Measurements from ENCODE around the gene OR4S1. TPM values are rescaled to one million over a fixed set of nuclear protein-coding genes. Genes with fewer than 3 reads are reported as not detected.

Gene OR4S1
- total RNA-seq, 1 experiment from 2014 or later: not detected

DNA sequence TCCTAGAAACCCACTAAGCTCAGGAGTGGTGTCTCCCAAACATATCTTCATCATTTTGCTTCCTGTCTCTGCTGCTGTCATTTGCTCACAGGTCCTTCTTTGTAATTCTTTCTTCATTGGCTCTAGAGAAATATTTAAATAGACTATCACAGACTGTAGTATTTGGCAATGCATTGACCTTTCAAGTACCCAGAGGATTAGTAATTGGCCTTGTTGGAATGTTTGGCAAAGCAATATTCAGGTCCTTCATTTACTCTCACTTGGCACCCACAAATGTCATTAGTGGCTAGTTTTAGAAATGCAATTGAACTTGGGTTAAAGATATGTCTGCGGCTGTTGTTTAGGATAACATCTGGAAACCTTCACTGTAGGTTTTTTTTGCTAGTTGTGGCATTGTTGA, 48.7 kb downstream of the OR4S1 start:
- Histone ChIP-seq H3K4me3 (no peak overlapping the region), H3K9me3 (ENCODE audit: insufficient read depth, low read depth) (no peaks in the 10 kb centered on the region), H3K36me3 (ENCODE audit: low read depth) (no peaks in the 10 kb centered on the region), H3K27ac (no peak overlapping the region), H3F3A (ENCODE audit: insufficient read depth, low read depth) (no peaks in the 10 kb centered on the region), H3K4me2 (no peak overlapping the region), H2AFZ (no peak overlapping the region), H3K4me1 (replicated peaks; ENCODE audit: insufficient read depth) (no peaks in the 10 kb centered on the region), H3K9me2 (ENCODE audit: insufficient read depth) (no peaks in the 10 kb centered on the region), H3K79me2 (ENCODE audit: low read depth) (no peaks in the 10 kb centered on the region), H3K27me3 (ENCODE audit: insufficient read depth, low read depth) (no peaks in the 10 kb centered on the region), H4K20me1 (ENCODE audit: insufficient read depth) (no peaks in the 10 kb centered on the region)
- BruUV-seq (replicated peaks): no TSS peak
- ChIA-PET CTCF (no interaction called here), POLR2A (ENCODE audit: unreplicated experiment) (no interaction called here)
- DNase-seq: no peak
- TF ChIP-seq, protein P1, sequence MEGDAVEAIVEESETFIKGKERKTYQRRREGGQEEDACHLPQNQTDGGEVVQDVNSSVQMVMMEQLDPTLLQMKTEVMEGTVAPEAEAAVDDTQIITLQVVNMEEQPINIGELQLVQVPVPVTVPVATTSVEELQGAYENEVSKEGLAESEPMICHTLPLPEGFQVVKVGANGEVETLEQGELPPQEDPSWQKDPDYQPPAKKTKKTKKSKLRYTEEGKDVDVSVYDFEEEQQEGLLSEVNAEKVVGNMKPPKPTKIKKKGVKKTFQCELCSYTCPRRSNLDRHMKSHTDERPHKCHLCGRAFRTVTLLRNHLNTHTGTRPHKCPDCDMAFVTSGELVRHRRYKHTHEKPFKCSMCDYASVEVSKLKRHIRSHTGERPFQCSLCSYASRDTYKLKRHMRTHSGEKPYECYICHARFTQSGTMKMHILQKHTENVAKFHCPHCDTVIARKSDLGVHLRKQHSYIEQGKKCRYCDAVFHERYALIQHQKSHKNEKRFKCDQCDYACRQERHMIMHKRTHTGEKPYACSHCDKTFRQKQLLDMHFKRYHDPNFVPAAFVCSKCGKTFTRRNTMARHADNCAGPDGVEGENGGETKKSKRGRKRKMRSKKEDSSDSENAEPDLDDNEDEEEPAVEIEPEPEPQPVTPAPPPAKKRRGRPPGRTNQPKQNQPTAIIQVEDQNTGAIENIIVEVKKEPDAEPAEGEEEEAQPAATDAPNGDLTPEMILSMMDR (conservative IDR thresholded peaks at IDR 0.05): no peak
- TF ChIP-seq EZH2 (IDR thresholded peaks at IDR 0.05; ENCODE audit: low read depth): no peak
- intact Hi-C loops (cut with micrococcal nuclease; ENCODE audit: unreplicated experiment): no loop called here

Other genes with a start within 250 kb of the OR4S1 start
- gene OR4B1, start 89.4 kb upstream of the OR4S1 start, total RNA-seq (2021): not detected in 2 replicates
- not detected in 2 replicates for gene OR4X2, start 61.1 kb upstream of the OR4S1 start, total RNA-seq (2021)
- gene OR4X1, start 42.4 kb upstream of the OR4S1 start, total RNA-seq (2021): not detected in 2 replicates
- gene OR4C3, start 18.7 kb downstream of the OR4S1 start, total RNA-seq (2021): not detected in 2 replicates
- gene OR4C5, start 60.2 kb downstream of the OR4S1 start, total RNA-seq (2021): not detected in 2 replicates
- gene OR4A47, start 182.6 kb downstream of the OR4S1 start, total RNA-seq (2021): not detected in 2 replicates

All from PC-9 (cell line).